Stimulated activated naive CD8-positive, alpha-beta T cell treated with anti-CD3 and anti-CD28 coated beads, Interleukin-15, amount 100 ng/mL, for 72 hours (primary cell): ENCODE data around the gene GPS2.
"Not testable (repeated sequence)": the region's sequence is repeated elsewhere in the genome, so short reads cannot be mapped to it uniquely, and the experiment has no call there.

Experiments used
- ATAC-seq: fragments of 150-1000 bp; cut with Tn5 transposase; 2 replicates; pipeline ENCODE4 v1.10.0; 2021; ENCODE audit warnings: mild to moderate bottlenecking, moderate library complexity
- DNase-seq, 2 donors: peaks; one replicate each; pipeline ENCODE4 v3.0.0; 2021 to 2022
- H3K27ac Mint-ChIP-seq, 2 donors: one replicate each; pipeline ENCODE4 v1.8.0; 2022; ENCODE audit warnings: mild to moderate bottlenecking in 2 of 2, mixed read lengths in 2 of 2, moderate library complexity in 2 of 2
- H3K27me3 Mint-ChIP-seq: one replicate; pipeline ENCODE4 v1.8.0; 2022; ENCODE audit warnings: mixed read lengths
- H3K4me1 Mint-ChIP-seq: one replicate; pipeline ENCODE4 v1.8.0; 2022; ENCODE audit warnings: mild to moderate bottlenecking, mixed read lengths
- H3K4me3 Mint-ChIP-seq, 2 donors: one replicate each; pipeline ENCODE4 v1.8.0; 2022; ENCODE audit warnings: mild to moderate bottlenecking in 2 of 2, mixed read lengths in 2 of 2, moderate library complexity in 1 of 2
- H3K9me3 Mint-ChIP-seq, 2 donors: one replicate each; pipeline ENCODE4 v1.8.0; 2022; ENCODE audit warnings: mixed read lengths in 2 of 2

The GPS2 gene

DNA sequence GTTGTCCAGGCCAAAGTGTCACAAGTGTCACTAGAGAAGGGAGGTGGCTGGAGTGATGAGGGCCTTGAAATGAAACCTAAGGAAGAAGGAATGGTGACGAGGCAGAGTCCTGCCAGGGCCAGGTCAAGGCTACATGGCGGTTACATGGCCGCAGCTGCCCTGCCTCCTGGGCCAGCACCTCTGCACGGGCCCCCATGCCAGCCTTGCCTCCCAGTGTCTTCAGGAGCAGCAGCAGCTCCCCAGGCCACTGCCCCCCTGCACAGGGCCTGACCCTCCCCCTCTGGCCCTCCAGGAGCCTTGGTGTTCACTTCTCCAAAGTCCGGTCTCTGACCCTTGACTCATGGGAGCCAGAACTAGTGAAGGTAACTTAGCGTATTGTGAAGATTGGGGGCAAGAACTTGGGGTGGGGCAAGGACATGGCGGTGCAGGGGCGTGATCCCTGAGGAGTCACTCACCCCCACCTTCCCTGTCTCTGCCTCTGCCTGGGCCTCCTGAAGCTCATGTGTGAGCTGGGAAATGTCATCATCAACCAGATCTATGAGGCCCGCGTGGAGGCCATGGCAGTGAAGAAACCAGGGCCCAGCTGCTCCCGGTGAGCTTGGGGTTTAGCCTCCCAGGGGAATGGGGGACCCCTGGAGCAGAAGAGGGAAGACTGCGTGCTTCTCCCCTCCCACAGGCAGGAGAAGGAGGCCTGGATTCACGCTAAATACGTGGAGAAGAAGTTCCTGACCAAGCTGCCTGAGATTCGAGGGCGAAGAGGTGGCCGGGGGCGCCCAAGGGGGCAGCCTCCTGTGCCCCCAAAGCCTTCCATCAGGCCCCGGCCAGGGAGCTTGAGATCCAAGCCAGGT, 32.7 kb upstream of the GPS2 start:
- Mint-ChIP-seq H3K9me3 (no peaks in the 10 kb centered on the region), H3K27ac (peak overlapping the region in 1 of 2 donors; percentile 64), H3K27me3 (no peaks in the 10 kb centered on the region), H3K4me3 (no peak overlapping the region), H3K4me1 (peaks cover 75% of the 10 kb centered on the region)
- DNase-seq (no peak), ATAC-seq (no peak)

DNA sequence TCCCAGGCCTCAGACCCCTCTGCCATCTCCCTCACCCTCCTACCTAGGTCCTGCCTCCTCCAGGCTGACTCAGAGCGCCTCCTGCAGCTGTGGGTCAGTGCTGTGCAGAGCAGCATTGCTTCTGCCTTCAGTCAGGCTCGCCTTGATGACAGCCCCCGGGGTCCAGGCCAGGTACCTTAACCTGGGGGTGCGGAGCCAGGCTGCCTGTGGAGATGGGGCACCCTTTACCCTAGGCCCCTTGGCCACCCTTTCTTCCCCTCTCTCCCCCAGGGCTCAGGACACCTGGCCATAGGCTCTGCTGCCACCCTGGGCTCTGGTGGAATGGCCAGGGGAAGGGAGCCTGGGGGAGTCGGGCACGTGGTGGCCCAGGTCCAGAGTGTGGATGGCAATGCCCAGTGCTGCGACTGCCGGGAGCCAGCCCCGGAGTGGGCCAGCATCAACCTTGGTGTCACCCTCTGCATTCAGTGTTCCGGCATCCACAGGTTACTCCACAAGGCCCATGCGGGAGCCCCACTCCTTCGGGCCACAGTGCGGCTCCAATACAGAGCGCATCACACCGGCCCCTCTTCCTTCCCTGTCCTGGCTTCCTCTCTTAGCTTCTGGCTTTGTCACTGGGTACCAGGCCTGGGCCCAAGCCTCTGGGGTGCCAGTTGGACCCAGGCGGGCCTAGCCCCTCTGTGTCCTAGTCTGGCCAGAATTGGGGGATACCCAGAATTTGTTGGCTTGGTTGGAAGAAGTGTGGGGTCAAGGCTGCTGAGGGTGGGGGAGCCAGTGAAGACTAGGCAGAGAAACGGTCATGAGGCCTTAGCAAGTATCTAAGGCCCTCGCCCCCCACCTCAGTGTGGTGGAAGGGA, 31.8 kb upstream of the GPS2 start:
- H3K9me3 Mint-ChIP-seq: no peaks in the 10 kb centered on the region
- no peak overlapping the region for H3K27ac Mint-ChIP-seq
- no peak overlapping the region for H3K4me3 Mint-ChIP-seq
- ATAC-seq (no peak), DNase-seq (no peak)
- H3K4me1 Mint-ChIP-seq: peaks cover 74% of the 10 kb centered on the region
- H3K27me3 Mint-ChIP-seq: no peaks in the 10 kb centered on the region

DNA sequence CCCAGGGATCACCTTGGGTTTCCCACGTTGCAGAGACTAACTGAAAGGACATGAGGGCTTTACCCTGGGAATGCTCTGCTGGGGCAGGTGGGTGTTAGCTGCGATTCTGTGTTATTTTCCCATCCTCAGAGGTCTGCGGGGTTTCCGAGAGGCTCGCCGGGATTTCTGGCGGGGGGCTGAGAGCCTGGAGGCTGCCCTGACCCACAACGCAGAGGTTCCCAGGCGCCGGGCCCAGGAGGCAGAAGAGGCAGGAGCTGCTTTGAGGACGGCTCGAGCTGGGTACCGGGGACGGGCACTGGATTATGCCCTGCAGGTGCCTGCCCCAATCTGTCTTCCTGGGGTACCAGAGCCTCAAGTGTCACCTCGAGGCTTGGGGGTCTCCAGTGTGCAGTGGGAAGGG, 28.1 kb upstream of the GPS2 start:
- no peak overlapping the region for H3K4me3 Mint-ChIP-seq
- ATAC-seq: no peak
- no peak for DNase-seq
- H3K27me3 Mint-ChIP-seq: no peaks in the 10 kb centered on the region
- H3K9me3 Mint-ChIP-seq: no peaks in the 10 kb centered on the region
- H3K27ac Mint-ChIP-seq: peak overlapping the region in 1 of 2 donors; percentile 74
- H3K4me1 Mint-ChIP-seq: peaks cover 68% of the 10 kb centered on the region

DNA sequence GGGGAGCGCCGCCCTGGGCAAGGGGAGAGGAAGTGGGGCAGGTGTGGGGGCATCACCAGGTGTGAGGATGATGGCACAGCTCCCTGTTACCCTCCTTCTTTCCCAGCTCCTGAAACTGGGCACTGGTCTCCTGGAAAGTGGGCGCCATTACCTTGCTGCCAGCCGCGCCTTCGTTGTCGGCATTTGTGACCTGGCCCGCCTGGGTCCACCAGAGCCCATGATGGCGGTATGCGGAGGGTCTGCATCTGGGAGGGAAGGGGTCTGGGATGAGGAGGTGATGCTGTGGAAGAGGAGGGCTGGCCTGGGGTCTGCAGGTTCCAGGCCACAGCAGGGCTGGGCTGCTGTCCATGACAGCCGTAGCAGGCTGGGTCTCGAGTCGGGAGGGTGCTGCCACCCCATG, 26.7 kb upstream of the GPS2 start:
- peaks cover 68% of the 10 kb centered on the region for H3K4me1 Mint-ChIP-seq
- no peaks in the 10 kb centered on the region for H3K9me3 Mint-ChIP-seq
- ATAC-seq (no peak), DNase-seq (no peak)
- no peak overlapping the region for H3K4me3 Mint-ChIP-seq
- H3K27me3 Mint-ChIP-seq: no peaks in the 10 kb centered on the region
- H3K27ac Mint-ChIP-seq: no peak overlapping the region

DNA sequence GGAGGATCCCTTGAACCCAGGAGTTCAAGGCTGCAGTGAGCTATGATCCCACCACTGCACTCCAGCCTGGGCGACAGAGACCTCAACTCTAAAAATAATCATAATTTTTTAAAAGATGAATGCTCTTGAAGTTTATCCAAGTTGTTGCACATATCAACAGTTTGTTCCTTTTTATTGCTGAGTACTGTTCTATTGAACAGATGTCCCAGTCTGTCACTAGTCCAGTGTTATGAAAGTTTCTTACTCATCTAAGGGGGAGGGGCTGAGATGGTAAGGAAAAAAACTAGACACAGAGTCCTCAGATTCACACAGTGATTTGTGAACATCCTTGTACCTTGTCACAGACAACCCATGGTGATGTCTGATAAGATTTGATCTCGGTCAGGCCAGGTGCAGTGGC, 25.0 kb upstream of the GPS2 start:
- DNase-seq: no peak
- Mint-ChIP-seq H3K27me3 (no peaks in the 10 kb centered on the region), H3K9me3 (no peaks in the 10 kb centered on the region), H3K4me1 (peaks cover 78% of the 10 kb centered on the region), H3K4me3 (no peak overlapping the region), H3K27ac (peak overlapping the region in 1 of 2 donors; percentile 17)
- ATAC-seq: no peak

DNA sequence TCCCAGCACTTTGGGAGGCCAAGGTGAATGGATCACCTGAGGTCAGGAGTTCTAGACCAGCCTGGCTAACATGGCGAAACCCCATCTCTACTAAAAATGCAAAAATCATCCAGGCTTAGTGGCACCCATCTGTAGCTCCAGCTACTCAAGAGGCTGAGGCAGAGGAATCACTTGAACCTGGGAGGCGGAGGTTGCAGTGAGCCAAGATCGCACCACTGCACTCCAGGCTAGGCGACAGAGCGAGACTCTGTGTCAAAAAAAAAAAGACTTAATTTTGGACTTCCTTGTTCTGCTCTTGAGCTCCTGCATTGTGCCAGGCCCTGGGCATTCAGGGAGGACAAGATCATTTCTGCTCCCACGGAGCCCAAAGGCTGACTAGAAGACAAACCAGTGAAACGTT, 22.4 kb upstream of the GPS2 start:
- not testable (repeated sequence) for H3K9me3 Mint-ChIP-seq, H3K27me3 Mint-ChIP-seq, DNase-seq, ATAC-seq
- Mint-ChIP-seq H3K4me3 (peak overlapping the region; percentile 83 to 88), H3K27ac (peak overlapping the region; percentile 34 to 99), H3K4me1 (peaks cover 82% of the 10 kb centered on the region)

DNA sequence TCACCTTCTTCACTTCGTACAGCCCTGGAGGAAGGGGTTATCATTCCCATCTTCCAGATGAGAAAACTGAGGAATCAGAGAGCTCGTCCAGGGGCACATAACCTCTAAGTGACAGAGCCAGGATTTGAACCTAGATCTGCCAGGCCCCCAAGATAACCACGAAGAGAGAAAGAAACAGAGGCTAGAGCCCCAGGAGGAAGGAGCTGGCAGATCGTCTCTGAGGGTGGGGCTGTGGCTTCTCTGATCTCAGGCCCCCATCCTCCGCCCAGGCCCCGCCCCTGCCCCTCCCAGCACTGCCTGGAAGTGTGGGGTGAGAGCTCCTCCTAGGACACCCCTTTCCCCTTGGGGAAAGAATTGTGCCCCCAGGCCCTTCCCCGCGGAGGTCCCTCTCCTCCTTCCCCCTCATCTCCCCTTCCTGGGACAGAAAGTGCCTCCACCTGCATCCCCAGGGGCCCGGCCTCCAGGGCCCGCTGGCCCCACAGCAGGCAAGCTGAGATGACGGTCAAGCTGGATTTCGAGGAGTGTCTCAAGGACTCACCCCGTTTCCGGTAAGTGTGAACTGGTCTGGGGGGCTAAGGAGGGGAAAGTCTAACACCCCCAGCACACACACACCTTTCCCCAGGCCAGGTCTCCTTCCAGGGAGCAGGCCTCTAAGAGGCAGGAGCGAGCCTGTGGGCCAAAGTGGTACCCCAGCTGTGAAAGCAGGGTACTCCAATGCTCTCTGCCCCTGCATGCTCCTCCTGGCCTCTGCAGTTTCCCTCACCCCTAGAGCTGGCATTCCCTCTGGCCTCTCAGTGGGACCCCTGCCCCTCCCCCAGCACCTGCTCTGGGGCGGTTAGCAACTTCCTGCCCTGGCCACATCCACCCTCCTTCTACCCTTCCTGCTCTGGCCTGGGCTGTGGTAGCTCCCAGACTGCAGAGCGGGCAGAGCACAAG, 21.3 kb upstream of the GPS2 start, which contains the start of gene ACAP1:
TSS of gene ACAP1 (plus strand) at position 290 of the 936 bp plus-strand sequence. CDS start at position 496, 206 bp downstream.
- no peaks in the 10 kb centered on the region for H3K27me3 Mint-ChIP-seq
- H3K4me3 Mint-ChIP-seq: peak within 1 kb of the TSS; percentile 83 to 88
- no peaks in the 10 kb centered on the region for H3K9me3 Mint-ChIP-seq
- peaks cover 83% of the 10 kb centered on the region for H3K4me1 Mint-ChIP-seq
- peak within 1 kb of the TSS; percentile 81 to 99 for H3K27ac Mint-ChIP-seq
- DNase-seq (peak; percentile 58 to 78), ATAC-seq (peak; percentile 93)

DNA sequence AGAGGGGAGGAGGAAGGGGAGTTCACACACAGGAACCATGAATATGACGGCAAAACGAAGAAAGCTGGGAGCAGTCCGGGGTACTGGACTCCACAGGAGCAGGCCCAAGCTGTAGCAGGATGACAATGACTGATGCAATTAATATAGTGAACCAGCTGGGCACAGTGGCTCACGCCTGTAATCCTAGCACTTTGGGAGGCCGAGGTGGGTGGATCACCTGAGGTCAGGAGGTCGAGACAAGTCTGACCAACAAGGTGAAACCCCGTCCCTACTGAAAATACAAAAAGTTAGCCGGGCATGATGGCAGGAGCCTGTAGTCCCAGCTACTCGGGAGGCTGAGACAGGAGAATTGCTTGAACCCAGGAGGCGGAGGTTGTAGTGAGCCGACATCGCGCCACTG, 20.6 kb upstream of the GPS2 start:
- not testable (repeated sequence) for H3K27me3 Mint-ChIP-seq, DNase-seq, H3K9me3 Mint-ChIP-seq, ATAC-seq
- H3K4me1 Mint-ChIP-seq: peaks cover 85% of the 10 kb centered on the region
- peak overlapping the region; percentile 83 to 88 for H3K4me3 Mint-ChIP-seq
- peak overlapping the region; percentile 44 to 81 for H3K27ac Mint-ChIP-seq

DNA sequence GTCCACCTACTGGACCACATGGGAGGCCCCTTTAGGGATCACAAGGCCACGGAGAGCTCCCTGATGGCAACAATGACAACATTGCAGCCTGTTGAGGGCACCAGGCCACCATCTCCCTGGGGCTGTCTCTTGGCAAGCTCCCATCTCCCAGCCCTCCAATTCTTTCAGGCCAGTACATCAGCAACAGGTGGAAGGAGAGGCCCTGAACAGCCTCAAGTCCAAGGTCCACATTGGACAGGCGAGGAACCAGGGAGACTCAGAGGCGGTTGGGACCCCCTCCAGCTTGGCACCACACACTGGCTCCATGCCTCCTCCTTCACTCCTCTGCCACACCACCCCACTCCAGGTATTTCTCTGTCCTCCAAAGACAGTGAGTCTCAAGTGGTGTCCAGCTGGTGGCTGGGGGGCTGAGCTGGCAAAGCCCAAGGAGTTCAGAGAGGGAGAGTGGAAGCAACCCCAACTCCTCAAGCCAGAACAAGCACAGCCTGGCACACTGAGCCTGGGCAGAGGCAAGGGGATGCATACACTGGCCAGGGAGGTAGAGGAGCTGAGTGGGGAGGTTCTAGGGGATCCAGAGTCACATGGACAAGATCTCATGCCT, 19.9 kb upstream of the GPS2 start:
- no peak for ATAC-seq
- Mint-ChIP-seq H3K4me1 (peaks cover 88% of the 10 kb centered on the region), H3K9me3 (no peaks in the 10 kb centered on the region), H3K27me3 (no peaks in the 10 kb centered on the region), H3K27ac (peak overlapping the region; percentile 44 to 81), H3K4me3 (peak overlapping the region; percentile 83 to 88)
- DNase-seq: no peak

DNA sequence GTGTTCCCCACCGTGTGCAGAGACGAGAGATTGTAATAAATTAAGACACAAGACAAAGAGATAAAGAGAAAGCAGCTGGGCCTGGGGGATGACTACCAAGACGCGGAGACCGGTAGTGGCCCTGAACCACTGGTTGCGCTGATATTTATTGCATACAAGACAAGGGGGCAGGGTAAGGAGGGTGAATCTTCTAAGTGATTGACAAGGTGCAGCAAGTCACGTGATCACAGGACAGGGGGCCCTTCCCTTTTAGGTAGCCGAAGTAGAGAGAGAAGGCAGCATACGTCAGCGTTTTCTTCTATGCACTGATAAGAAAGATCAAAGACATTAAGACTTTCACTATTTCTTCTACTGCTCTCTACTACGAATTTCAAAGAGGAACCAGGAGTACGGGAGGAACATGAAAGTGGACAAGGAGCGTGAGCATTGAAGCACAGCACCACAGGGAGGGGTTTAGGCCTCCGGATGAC, 17.5 kb upstream of the GPS2 start:
- peak overlapping the region; percentile 56 to 62 for H3K4me3 Mint-ChIP-seq

DNA sequence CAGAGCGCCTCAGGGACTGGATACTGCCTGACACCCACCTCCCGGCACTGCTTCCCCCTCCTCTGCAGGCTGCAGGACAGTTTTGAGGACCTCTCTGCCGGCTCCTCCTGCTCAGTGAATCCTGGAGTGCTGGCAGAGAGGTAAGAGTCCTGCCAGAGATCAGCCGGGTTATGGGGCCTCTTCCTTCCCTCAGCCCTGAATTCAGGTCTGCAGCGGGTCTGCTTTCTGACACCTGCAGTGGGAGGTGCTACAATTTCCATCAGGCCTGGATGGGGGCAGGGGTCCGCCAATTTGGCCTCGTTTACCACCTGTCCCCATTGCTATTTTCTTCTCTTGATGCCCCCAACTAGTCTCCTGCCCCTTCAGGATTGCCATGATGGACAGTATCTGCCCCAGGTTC, 17.0 kb upstream of the GPS2 start:
- Mint-ChIP-seq H3K27me3 (no peaks in the 10 kb centered on the region), H3K4me3 (peak overlapping the region; percentile 56 to 62), H3K9me3 (no peaks in the 10 kb centered on the region), H3K4me1 (peaks cover 82% of the 10 kb centered on the region), H3K27ac (no peak overlapping the region)
- ATAC-seq (no peak), DNase-seq (no peak)

More for the DNA sequence above, 17.5 kb upstream of the GPS2 start:
- peak overlapping the region; percentile 7 to 17 for H3K27ac Mint-ChIP-seq
- H3K9me3 Mint-ChIP-seq, ATAC-seq, H3K27me3 Mint-ChIP-seq: not testable (repeated sequence)
- DNase-seq: peak in 1 of 2 donors; percentile 72
- peaks cover 82% of the 10 kb centered on the region for H3K4me1 Mint-ChIP-seq

DNA sequence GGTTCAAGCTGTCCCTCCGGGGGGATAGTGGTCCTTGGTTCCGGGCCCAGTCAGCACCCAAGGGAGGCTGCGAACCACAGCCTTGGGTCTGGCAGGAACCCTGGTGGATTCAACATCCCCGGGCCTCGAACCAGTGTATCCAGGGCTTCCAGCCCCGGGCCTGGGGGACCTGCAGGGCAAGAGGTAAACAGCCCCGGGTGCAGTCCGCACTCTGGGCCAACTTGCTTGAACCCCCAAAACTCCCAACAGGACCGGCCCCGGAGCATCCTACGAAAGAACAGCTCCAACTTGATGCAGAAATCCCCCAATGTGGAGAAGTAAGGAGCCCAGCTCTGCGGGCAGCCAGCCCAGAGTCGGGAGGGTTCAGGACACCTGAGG, 15.5 kb upstream of the GPS2 start:
- Mint-ChIP-seq H3K4me3 (peak overlapping the region; percentile 83 to 93), H3K9me3 (no peaks in the 10 kb centered on the region), H3K27ac (peak overlapping the region in 1 of 2 donors; percentile 75), H3K4me1 (peaks cover 80% of the 10 kb centered on the region), H3K27me3 (no peaks in the 10 kb centered on the region)
- DNase-seq (no peak), ATAC-seq (no peak)

DNA sequence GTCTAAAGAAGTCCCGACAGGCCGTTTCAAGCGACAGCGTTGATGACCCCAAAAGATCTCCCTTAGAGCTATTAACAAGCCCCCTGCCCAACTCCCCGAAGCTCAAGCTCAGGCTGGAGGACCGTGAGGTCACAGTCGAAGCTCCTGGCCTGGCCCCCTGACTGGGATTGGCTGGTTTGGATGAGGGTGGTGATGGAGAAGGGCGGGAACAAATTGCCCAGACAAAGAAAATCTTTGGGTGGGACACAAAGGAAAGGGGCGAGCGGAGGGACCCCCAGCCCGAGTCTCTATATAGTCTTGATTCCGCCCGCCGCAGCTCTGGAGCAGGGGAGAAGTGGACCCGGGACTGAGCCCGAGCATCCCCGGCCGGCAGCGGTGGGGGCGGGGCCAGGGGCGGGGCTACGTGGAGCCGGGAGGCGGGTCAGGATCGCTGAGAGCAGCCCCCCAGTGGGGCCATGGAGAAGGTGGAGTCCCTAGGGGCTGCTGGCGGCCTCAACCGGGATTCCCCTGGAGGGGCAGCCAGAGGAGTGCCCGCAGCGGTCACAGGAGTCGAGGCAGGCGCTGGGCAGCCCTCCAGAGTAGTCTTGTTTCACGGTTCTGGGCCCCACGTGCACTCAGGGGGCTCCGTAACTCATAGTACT, 15.0 kb upstream of the GPS2 start:
- H3K9me3 Mint-ChIP-seq: no peaks in the 10 kb centered on the region
- peak overlapping the region; percentile 83 to 93 for H3K4me3 Mint-ChIP-seq
- DNase-seq: peak; percentile 85 to 86
- H3K4me1 Mint-ChIP-seq: peaks cover 80% of the 10 kb centered on the region
- ATAC-seq: peak; percentile 78
- H3K27ac Mint-ChIP-seq: peak overlapping the region; percentile 97 to 99
- H3K27me3 Mint-ChIP-seq: no peaks in the 10 kb centered on the region

DNA sequence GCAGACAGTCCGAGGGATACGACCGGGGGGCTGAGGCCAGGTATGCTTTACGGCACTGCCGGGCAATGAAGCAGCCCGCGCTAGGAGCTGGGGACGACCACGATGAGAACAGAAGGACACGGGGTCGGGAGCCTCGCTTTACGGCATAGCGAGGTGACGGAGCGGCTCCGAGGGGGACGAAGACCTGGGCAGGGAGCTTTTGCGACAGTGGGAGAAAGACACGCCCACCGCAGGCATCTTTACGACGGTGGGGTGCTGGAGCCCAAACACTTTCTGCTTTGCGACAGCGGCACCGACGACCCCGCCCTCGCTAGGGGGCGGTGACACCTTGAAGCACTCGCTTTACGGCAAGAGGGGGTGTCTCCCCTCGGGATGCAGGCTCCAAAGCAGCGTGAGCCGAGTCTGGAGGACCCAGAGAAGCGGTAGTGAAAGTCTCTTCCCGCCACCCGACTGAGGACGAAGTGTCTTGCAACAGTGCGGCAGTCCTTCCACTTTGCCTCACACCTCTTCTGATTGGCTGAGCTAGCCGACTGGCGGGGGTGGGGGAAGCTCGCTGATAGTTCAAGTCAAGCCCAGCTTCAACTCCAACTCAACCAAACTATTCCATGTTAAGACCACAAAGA, 14.3 kb upstream of the GPS2 start:
- Mint-ChIP-seq H3K4me1 (peaks cover 80% of the 10 kb centered on the region), H3K27me3 (no peaks in the 10 kb centered on the region), H3K9me3 (no peaks in the 10 kb centered on the region), H3K27ac (peak overlapping the region; percentile 97 to 99), H3K4me3 (peak overlapping the region; percentile 83 to 93)
- ATAC-seq (peak; percentile 81), DNase-seq (peak; percentile 97 to 98)
